Gastroesophageal sphincter (tissue), 3 donors: ENCODE results near the gene IDH3A.

Experiments used
- CTCF ChIP-seq, 4 experiments: fragments of 200-600 bp in 2 of 4; fragments of 450-650 bp in 2 of 4; sonication (generic) in 1 of 4; IDR thresholded peaks; one replicate each; pipeline ENCODE4 v1.5.1; 2017 to 2019; ENCODE audit warnings: antibody characterized with exemption in 4 of 4, mild to moderate bottlenecking in 2 of 4, moderate library complexity in 2 of 4
- EP300 ChIP-seq: sonication (generic); formaldehyde crosslinking; IDR thresholded peaks from one replicate; pipeline ENCODE4 v1.6.1; 2017; ENCODE audit warnings: antibody characterized with exemption, mild to moderate bottlenecking
- POLR2A ChIP-seq, 2 donors: fragments of 450-650 bp; IDR thresholded peaks; one replicate each; pipeline ENCODE4 v1.6.1; 2017; ENCODE audit warnings: antibody characterized with exemption in 2 of 2, mild to moderate bottlenecking in 2 of 2, moderate library complexity in 1 of 2

- TF ChIP-seq EP300, result no peak
- no peak for TF ChIP-seq CTCF (IDR thresholded peaks at IDR 0.05)
- TF ChIP-seq POLR2A (IDR thresholded peaks at IDR 0.05), result no peak
Observed at GRCh38 chr15:78147566-78147965, 1.6 kb upstream of the IDH3A start.
